ENCODE results near the gene TMEM179.

TMEM179 gene

DNA sequence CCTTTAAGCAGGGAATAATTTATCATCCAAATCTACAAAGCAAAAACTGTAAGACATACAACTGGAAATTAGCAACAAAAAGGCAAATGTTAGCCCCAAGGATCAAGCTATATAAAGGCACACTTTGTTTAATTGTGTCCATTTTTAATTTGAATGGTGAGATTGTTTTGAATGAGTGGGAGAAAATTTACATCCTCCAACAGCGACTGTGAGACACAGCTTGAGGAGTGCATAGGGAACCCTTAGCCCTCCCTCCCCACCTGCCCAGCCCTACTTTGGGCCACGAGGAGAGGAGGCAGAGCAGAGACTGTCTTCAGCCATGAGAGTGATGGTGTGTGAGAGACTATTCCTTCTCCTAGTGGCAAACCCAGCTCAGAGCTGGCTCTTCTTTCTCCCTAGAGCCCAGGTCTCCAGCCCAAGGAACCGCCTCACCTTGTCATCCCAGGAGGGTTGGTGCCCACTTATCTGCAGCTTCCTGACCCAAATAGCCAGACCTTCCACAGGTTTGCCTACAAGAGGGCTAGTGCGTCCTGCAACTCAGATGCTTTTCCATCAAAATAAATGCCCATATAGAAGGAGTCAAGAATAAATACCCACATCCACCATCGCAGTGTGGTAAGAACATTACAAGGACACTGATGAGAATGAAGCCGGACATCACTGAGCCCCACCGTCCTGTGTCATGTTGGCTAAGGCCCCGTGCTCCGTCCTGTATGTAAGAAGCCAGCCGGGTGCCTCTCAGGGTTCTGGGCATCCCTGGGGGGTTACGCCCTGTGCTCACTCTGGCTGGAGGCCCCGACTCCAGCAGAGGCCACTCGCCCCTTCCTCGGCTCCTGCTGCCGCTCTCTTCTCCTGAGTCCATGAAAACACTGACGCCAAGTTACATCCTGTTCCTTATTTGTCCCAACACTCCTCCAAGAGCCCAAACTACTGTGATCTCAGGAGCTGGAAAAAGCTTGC, 61.4 kb downstream of the TMEM179 start:
- DNase-seq, result no peak

DNA sequence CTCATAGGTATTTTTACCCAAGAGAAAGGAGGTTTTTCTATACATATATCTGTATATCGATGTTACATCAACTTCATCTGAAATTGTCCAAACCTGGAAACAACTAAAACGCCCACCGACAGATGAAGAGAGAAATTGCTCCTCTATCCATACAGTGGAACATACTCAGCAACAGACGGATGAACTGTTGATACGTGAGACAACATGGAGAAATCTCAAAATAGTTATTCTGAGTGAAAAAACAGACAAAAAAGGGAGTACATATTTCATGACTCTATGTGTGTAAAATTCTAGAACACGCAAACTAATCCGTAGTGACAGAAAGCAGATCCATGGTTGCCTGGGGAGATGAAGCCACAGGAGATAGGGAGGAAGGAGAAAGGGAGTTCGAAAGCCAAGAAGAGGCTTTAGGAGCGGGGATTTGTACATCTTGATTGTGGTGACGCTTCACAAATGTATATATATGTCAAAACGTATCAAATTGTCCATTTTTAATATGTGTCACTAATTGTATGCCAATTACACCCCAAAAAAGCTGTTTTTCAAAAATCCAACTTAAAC, 62.6 kb downstream of the TMEM179 start:
- no peak for DNase-seq
